T-helper 17 cell (primary cell): ENCODE measurements around the gene SPOP. TPM values are rescaled to one million over a fixed set of nuclear protein-coding genes. Genes with fewer than 3 reads are reported as not detected.
A peak's percentile ranks its signal among the peaks of the same experiment; 100 is the strongest.

ENCODE experiments used
- ATAC-seq: fragments of 150-1000 bp; cut with Tn5 transposase; 2 replicates; pipeline ENCODE4 v1.10.0; 2021; ENCODE audit warnings: mild to moderate bottlenecking, moderate library complexity
- DNase-seq, 3 donors: peaks; one replicate each; pipeline versions ENCODE4 v3.0.0 to v3.0.0-alpha.2; 2020 to 2021
- H3K9me3 ChIP-seq: one replicate; pipeline ENCODE4 v1.7.0; 2013; ENCODE audit warnings: low read length, mild to moderate bottlenecking; ENCODE audit not compliant: control insufficient read depth, poor library complexity, severe bottlenecking
- H3K27ac Mint-ChIP-seq: one replicate; pipeline ENCODE4 v1.8.0; 2022; ENCODE audit warnings: mild to moderate bottlenecking, moderate library complexity, mixed read lengths
- H3K27me3 Mint-ChIP-seq: one replicate; pipeline ENCODE4 v1.8.0; 2022; ENCODE audit warnings: mixed read lengths
- H3K36me3 Mint-ChIP-seq: one replicate; pipeline ENCODE4 v1.8.0; 2022; ENCODE audit warnings: low read depth, mixed read lengths
- H3K4me1 Mint-ChIP-seq: one replicate; pipeline ENCODE4 v1.8.0; 2022; ENCODE audit warnings: mild to moderate bottlenecking, mixed read lengths
- H3K4me3 Mint-ChIP-seq: one replicate; pipeline ENCODE4 v1.8.0; 2022; ENCODE audit warnings: mild to moderate bottlenecking, moderate library complexity, mixed read lengths
- total RNA-seq, 4 donors: library from RNA in 2 of 4; stranded (reverse) in 2 of 4; gene quantifications; one replicate each; pipeline ENCODE4 v1.2.3 and lab custom pipeline; 2022 to 2026

The SPOP gene
- total RNA-seq, 2 donors from 2014 or later = 46.8 to 52.7 TPM

DNA sequence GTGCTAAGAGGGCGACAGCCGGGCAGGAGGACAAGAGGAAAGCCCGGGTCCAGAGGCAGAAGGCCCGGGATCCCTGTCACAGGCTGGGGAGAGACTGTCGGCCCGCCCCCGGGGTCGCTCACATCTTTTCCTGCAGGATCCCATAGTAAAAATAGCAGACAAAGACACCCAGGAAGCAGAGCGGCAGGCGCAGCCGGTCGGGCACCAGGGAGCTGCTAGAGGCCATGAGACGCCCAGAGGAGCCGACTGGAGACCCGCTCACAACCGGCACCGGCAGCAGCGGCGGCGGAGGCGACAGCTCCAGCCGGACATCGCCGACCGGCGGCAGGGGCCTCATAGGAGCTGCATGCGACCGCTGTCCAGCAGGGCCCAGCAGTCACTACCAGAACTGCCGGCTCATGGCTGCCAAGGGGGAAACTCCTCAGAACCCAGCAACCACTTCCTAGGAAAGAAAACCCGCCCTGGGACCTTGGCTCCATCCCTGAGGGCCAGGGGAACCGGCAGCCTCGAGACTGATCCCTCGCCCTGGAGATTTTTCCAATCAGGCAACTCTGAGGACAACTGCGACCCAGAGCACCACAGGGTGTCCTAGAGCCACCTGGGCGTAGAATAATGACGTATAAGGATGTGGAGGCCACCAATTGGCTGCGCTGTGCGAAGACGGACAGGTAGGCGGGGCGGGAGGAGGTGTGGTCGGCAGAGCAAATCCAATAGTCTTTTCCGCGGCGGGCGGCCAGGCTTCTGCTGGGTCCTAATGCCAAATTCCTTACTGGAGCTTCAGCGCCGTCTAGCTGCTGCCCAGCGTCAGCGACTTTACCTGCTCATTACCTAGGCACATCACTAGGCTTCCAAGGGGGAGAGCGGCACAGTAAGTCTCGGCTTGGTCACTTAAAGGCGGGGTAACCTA is 30.0 kb upstream of the SPOP start, which contains the start of gene SLC35B1:
TSS of gene SLC35B1 (minus strand) at position 357 of the 907 bp plus-strand sequence. CDS start at position 226, 131 bp downstream.
- H3K4me3 Mint-ChIP-seq = peak within 1 kb of the TSS; percentile 95
- DNase-seq (peak; percentile 94 to 96 (median 95)), ATAC-seq (peak; percentile 97)
- peaks cover 11% of the 10 kb centered on the region for H3K36me3 Mint-ChIP-seq
- H3K27me3 Mint-ChIP-seq = no peaks in the 10 kb centered on the region
- peaks cover 38% of the 10 kb centered on the region for H3K4me1 Mint-ChIP-seq
- peak within 1 kb of the TSS; percentile 98 for H3K27ac Mint-ChIP-seq
- no peaks in the 10 kb centered on the region for H3K9me3 ChIP-seq

DNA sequence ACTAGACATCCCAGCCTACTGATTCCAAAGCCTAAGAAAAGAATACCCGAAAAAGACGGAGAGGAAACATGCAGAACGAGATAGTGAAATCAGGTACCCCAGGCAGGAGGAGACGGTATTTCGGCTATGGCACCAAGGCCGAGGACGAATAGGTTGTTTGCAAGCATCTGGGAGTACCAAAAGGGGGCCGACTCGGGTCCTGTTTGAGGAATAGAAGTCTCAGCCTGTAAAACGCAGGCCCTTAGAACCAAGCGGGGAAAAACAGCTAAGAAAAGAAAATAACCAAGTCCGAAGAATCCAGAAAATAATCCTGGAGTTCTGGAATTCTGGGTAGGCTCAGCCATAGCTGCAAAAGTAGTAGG is 29.3 kb upstream of the SPOP start:
- Mint-ChIP-seq H3K4me3 (peak overlapping the region; percentile 95), H3K36me3 (peaks cover 11% of the 10 kb centered on the region), H3K4me1 (peaks cover 38% of the 10 kb centered on the region), H3K27ac (peak overlapping the region; percentile 98), H3K27me3 (no peaks in the 10 kb centered on the region)
- no peaks in the 10 kb centered on the region for H3K9me3 ChIP-seq
- no peak for ATAC-seq
- DNase-seq = peak in 1 of 3 donors; percentile 32

DNA sequence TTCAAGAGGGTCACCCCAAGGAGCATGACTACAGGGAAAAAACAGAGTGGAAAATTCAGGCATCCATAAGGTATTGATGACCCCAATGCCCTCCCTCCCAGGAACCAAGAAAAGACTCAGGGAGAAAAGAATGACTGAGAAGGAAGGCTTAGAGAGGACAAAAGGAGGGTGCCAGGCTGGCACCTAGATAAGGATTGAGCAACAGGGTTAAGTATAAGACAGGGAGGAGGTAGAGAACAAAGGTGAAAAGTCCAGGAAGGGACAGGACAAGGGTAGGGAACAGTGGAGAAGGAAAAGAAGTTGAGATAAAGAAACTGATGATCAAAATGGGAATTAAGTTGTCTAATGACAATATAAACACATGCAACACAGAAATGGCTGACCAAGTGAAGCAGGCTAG is 27.4 kb upstream of the SPOP start:
- H3K4me3 Mint-ChIP-seq = peak overlapping the region; percentile 25
- H3K27me3 Mint-ChIP-seq = no peaks in the 10 kb centered on the region
- peaks cover 6% of the 10 kb centered on the region for H3K36me3 Mint-ChIP-seq
- H3K27ac Mint-ChIP-seq = peak overlapping the region; percentile 98
- peaks cover 38% of the 10 kb centered on the region for H3K4me1 Mint-ChIP-seq
- ATAC-seq (no peak), DNase-seq (no peak)
- H3K9me3 ChIP-seq = no peaks in the 10 kb centered on the region

DNA sequence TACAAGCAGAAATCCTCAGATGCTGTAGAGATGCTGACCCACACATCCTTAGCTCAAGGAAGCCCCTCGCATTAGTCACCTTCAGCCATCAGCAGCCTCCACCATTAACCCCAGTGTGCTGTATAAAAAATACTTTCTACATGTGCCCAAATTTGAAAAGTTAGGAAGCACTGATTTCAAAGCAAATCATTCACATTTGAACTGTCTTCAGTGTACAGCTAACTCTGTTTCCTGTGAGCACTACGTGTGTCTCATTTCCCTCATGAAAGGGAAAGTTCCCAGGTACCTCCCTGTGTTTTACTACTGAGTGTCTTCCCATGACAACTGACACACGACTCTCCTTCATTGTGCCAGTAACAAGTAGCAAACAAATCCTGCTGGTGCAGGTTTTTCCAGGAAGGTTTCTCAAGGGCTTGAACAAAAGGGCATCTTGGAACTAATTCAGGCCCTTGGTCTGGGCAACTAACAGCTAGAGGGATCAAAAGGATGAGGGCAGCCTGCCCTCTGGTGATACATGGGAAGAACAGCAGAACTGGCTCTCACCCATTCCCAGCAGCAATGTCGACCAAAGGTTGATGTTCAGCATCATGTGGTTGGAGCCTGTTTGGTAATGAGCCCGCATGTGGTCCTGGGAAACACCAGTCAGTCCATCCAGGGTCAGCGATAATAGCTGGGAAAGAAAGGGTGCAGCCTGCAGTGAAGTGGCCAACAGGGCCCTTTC is 25.8 kb upstream of the SPOP start:
- peaks cover 10% of the 10 kb centered on the region for H3K36me3 Mint-ChIP-seq
- ATAC-seq (no peak), DNase-seq (no peak)
- H3K4me1 Mint-ChIP-seq = peaks cover 35% of the 10 kb centered on the region
- no peak overlapping the region for H3K27ac Mint-ChIP-seq
- no peaks in the 10 kb centered on the region for H3K27me3 Mint-ChIP-seq
- H3K4me3 Mint-ChIP-seq = no peak overlapping the region
- no peaks in the 10 kb centered on the region for H3K9me3 ChIP-seq

DNA sequence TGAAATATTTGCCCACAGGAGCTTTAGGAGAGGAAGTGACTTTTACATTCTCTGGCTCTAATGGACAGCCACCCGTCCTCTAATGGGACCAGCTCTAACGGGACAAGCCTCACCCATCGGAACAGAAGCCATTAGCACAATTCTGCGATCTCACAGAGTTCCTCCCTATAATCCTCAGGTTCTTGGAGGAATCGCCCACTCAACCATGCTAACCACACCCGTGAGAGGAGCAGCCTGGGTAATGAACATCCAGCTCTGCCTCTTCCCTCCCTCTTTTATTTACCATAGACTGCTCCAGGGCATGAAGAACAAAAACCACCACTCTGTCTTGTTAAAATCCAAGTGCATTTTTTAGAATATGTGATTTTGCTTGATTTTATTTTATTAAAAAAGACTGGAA is 23.1 kb upstream of the SPOP start:
- Mint-ChIP-seq H3K4me3 (no peak overlapping the region), H3K4me1 (peaks cover 23% of the 10 kb centered on the region), H3K36me3 (peaks cover 10% of the 10 kb centered on the region), H3K27me3 (no peaks in the 10 kb centered on the region), H3K27ac (peak overlapping the region; percentile 75)
- no peaks in the 10 kb centered on the region for H3K9me3 ChIP-seq
- ATAC-seq (no peak), DNase-seq (no peak)

DNA sequence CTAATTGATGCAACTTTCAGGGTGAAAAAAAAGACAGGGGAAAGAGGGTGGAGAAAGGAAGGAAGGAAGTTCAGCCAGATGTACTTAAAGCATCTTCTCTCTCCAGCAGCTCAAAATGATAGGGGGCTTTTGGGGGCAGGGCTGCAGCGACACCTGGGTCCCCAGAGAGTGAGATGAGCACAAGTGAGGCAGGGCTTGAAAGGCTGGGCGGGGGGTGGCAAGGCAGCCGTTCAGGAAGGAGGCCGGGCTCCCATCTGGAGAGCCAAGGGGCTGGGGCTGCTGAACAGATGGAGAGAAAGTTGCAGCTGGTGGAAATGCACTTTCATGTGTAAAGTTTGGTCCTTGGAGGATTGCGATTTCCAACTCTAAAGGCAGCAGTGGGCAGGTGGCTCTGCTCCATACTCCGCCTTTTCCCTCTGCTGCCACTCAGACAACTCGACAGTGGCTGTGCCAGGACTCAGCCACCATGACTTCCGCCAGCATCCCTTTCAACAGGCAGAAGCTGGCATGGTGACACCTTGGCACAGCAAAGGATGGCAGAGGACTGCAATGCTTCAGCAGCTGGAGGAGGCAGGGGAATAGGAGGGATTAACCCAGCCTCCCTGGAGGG is 22.2 kb upstream of the SPOP start:
- peaks cover 5% of the 10 kb centered on the region for H3K36me3 Mint-ChIP-seq
- H3K4me1 Mint-ChIP-seq = peaks cover 24% of the 10 kb centered on the region
- no peaks in the 10 kb centered on the region for H3K9me3 ChIP-seq
- DNase-seq (no peak), ATAC-seq (no peak)
- peak overlapping the region; percentile 75 for H3K27ac Mint-ChIP-seq
- H3K4me3 Mint-ChIP-seq = no peak overlapping the region
- no peaks in the 10 kb centered on the region for H3K27me3 Mint-ChIP-seq

DNA sequence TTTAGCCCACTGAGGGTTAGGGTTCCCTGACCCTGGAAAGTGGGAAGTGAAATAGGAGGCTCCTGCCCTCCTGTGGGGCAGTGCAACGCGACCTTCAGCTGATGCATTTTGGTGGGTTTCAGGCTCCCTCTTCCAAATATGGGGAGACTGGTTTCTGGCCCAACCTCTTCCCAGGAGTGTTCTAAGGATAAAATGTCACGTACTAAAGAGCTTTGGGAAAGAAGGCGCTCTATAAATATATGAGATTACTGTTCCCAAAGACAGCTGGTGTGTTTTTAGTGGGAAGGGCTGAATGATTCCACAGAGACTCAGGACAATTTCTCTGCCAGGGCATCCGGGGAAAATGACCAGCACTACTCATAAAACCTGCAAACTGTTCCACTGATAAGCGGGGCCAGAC is 20.1 kb upstream of the SPOP start:
- ATAC-seq = no peak
- no peaks in the 10 kb centered on the region for H3K9me3 ChIP-seq
- H3K27ac Mint-ChIP-seq = peak overlapping the region; percentile 29
- H3K4me3 Mint-ChIP-seq = no peak overlapping the region
- H3K27me3 Mint-ChIP-seq = no peaks in the 10 kb centered on the region
- peaks cover 5% of the 10 kb centered on the region for H3K36me3 Mint-ChIP-seq
- DNase-seq = no peak
- H3K4me1 Mint-ChIP-seq = peaks cover 25% of the 10 kb centered on the region

DNA sequence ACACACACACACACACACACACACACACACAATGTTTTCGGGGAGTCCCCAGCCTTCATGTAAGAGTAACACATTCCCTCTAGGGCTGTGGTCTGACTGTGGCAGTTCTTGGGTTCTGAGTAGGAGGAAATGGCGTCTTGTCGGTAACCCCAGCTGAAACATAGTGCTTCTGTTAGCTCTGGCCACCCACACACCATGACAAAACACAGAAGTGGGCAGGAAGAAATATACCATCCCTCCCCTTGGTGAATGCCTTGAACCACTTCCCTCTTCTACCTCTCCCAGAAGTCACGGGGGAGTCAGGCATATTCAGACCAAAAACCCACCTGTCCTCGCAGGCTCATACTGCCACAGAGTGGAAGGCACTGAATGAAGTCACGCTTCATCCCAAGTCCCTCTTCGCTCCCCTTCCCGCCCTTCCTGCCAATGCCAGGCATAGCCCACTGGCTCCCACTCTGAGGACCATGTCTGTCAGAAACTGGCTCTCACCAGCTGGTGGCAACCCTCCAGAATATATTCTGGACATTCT is 18.4 kb upstream of the SPOP start:
- H3K27me3 Mint-ChIP-seq = no peaks in the 10 kb centered on the region
- peak overlapping the region; percentile 62 for H3K4me3 Mint-ChIP-seq
- peak in 2 of 3 donors; percentile 11 to 18 for DNase-seq
- H3K4me1 Mint-ChIP-seq = peaks cover 30% of the 10 kb centered on the region
- ATAC-seq = peak; percentile 94
- peaks cover 5% of the 10 kb centered on the region for H3K36me3 Mint-ChIP-seq
- no peaks in the 10 kb centered on the region for H3K9me3 ChIP-seq
- peak overlapping the region; percentile 84 for H3K27ac Mint-ChIP-seq

DNA sequence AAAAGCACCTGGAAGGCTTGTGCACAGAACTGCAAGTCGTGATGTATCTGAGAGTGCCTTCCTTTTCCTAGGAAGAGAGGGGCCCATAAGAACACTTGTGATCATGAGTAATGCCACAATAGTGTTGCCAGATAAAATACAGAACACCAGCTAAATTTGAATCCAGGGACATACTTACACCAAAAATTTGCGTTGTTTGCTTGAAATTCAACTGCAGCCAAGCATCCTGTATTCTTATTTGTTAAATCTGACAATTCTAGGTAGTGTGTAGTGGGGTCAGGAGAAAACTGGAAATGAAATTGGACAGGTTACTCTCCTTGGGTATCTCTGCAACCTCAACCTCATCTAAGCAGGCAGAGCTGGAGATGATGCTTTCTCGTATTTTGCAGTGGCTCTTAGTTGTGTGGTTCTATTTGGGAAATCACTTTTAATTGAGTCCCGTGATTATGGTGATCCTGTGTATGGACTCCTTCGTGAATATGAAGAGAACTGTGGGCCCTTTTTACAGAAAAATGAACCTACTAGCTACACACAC is 17.9 kb upstream of the SPOP start:
- peak overlapping the region; percentile 84 for H3K27ac Mint-ChIP-seq
- no peaks in the 10 kb centered on the region for H3K27me3 Mint-ChIP-seq
- peak overlapping the region; percentile 62 for H3K4me3 Mint-ChIP-seq
- DNase-seq = no peak
- H3K9me3 ChIP-seq = no peaks in the 10 kb centered on the region
- peaks cover 30% of the 10 kb centered on the region for H3K4me1 Mint-ChIP-seq
- H3K36me3 Mint-ChIP-seq = peaks cover 5% of the 10 kb centered on the region
- peak; percentile 16 for ATAC-seq

DNA sequence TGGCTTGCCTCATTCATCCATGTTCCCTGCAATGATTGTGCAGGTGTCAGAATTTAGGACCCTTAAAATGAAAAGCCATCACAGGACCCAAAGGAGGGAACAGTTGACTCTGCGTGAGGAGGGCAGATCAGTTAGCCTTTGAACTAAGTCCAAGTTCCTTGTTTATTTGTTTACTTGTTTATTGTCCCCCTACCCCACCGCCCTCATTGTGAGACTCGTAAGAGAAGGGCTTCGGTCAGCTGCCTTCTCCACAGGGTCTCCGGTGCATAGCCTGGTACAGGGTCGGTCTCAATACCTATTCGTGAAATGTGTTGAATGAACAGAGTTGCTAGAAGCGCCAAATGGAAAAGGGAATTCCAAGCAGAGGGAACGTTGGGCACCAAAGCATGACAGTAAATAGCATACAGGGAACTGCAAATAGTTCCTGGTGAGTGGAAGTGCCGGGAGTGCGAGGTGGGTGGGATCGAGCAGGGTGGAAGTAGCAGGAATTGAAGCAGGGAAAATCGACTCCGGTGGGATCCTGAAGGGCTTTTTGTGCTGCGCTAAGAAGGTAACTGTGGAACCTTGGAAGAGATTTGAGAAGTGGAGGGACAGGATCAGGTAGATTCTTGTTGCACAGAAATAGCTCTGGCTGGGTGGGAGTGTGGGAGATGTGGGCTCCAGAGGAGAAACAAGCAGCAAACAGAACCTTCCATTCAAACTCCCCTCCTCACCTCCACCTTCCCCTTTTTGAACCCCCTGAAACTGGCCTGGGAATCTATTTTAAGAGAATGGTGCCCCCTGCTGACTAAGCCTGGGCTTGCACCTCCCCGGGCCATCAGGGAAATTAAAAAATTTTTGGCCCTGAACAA is 17.2 kb upstream of the SPOP start:
- no peaks in the 10 kb centered on the region for H3K9me3 ChIP-seq
- ATAC-seq = peak; percentile 55
- Mint-ChIP-seq H3K27ac (peak overlapping the region; percentile 84), H3K4me1 (peaks cover 30% of the 10 kb centered on the region), H3K36me3 (peaks cover 5% of the 10 kb centered on the region), H3K27me3 (no peaks in the 10 kb centered on the region), H3K4me3 (no peak overlapping the region)
- peak; percentile 45 to 61 (median 46) for DNase-seq

DNA sequence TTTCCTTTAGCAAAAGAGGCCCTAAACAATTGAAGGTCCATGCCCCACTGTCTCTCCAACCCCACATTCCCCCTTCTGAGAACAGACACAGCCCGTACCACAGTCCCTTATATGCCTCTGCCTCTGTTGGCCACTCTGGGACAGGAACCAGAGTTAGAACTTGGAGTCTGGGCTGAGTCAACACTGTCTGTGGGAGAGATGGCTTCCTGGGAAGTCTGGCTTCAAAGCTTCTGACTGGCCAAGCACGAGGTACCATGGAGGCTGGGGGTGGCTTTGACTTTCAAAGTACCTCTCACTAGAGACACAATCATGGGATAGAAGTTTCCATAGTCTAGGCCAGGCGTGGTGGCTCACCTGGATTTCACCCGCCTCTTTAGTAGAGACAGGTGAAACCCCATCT is 14.9 kb upstream of the SPOP start:
- H3K9me3 ChIP-seq = no peaks in the 10 kb centered on the region
- peaks cover 4% of the 10 kb centered on the region for H3K36me3 Mint-ChIP-seq
- H3K27ac Mint-ChIP-seq = no peak overlapping the region
- DNase-seq = no peak
- no peaks in the 10 kb centered on the region for H3K27me3 Mint-ChIP-seq
- no peak for ATAC-seq
- peaks cover 34% of the 10 kb centered on the region for H3K4me1 Mint-ChIP-seq
- no peak overlapping the region for H3K4me3 Mint-ChIP-seq

DNA sequence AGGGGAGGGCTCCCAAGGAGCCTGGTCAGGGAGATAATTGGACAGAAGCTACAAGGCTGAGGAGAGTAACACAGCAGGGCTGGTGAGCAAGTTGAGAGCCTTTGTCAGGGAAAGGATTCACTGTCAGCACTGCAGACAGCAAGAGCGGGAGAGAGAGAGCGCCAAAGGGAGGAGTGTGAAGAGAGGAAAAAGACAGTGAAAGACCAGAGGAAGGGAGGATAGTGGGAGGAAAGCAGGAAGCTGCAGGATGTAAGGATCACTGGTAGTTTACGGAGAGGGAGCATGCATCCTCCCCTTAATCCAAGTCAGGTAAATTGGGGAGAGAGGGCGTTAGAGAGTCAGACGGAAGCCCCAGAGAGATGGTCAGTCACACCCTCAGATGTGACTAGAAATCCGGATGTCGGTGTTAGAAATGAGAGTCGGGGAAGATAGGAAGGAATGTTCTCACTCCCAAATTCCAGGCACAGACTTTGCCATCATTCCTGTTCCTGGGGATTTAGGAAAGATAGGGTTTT is 13.8 kb upstream of the SPOP start:
- H3K27me3 Mint-ChIP-seq = no peaks in the 10 kb centered on the region
- H3K4me1 Mint-ChIP-seq = peaks cover 40% of the 10 kb centered on the region
- H3K36me3 Mint-ChIP-seq = peaks cover 4% of the 10 kb centered on the region
- no peak overlapping the region for H3K4me3 Mint-ChIP-seq
- no peak for DNase-seq
- H3K9me3 ChIP-seq = no peaks in the 10 kb centered on the region
- ATAC-seq = no peak
- H3K27ac Mint-ChIP-seq = no peak overlapping the region
